Measurements from ENCODE around the gene RPL18.

RPL18 gene

GRCh38 chr19:48629297-48629598 is 10.3 kb upstream of the RPL18 start:
- DNase-seq, result no peak

GRCh38 chr19:48628486-48629296 is 9.7 kb upstream of the RPL18 start:
- DNase-seq, result peak; percentile 37

GRCh38 chr19:48627865-48628314 is 8.9 kb upstream of the RPL18 start:
- DNase-seq, result peak; percentile 22

- DNase-seq, result peak; percentile 35
Observed at GRCh38 chr19:48627201-48627864, 8.4 kb upstream of the RPL18 start.

- peak; percentile 36 for DNase-seq
Observed at GRCh38 chr19:48625891-48626327, 6.9 kb upstream of the RPL18 start.

- DNase-seq, result peak; percentile 27
Observed at GRCh38 chr19:48624791-48625723, 6.1 kb upstream of the RPL18 start.

- DNase-seq, result peak; percentile 99
Observed at GRCh38 chr19:48624067-48624594, 5.2 kb upstream of the RPL18 start.

- no peak for DNase-seq
Observed at GRCh38 chr19:48623556-48624066, 4.6 kb upstream of the RPL18 start.

- DNase-seq, result peak; percentile 22
Observed at GRCh38 chr19:48619692-48620585, 961 bp upstream of the RPL18 start.

GRCh38 chr19:48618278-48618915 is 581 bp downstream of the RPL18 start:
- DNase-seq, result no peak

- DNase-seq, result no peak
Observed at GRCh38 chr19:48617146-48617937, 1.6 kb downstream of the RPL18 start.

- no peak for DNase-seq
Observed at GRCh38 chr19:48616491-48617056, 2.4 kb downstream of the RPL18 start.

GRCh38 chr19:48616041-48616436 is 2.9 kb downstream of the RPL18 start:
- DNase-seq, result no peak

GRCh38 chr19:48615231-48616040 is 3.5 kb downstream of the RPL18 start:
- DNase-seq, result no peak

GRCh38 chr19:48614436-48615230 is 4.3 kb downstream of the RPL18 start, which contains the start of gene FAM83E:
FAM83E (minus strand) TSS chr19:48615076; CDS start chr19:48613372, 1,704 bp downstream.
- no peak for DNase-seq

GRCh38 chr19:48613852-48614435 is 5.0 kb downstream of the RPL18 start:
- no peak for DNase-seq

GRCh38 chr19:48613024-48613851 is 5.7 kb downstream of the RPL18 start:
- DNase-seq, result no peak
